Osteoblast (primary cell): Measurements from ENCODE around the gene MPP1. TPM values are rescaled to one million over a fixed set of nuclear protein-coding genes. Genes with fewer than 3 reads are reported as not detected.

Experiments used
- DNase-seq: peaks from one replicate; pipeline ENCODE4 v3.0.0; 2011; ENCODE audit warnings: low spot score, mixed read lengths; ENCODE audit not compliant: insufficient read length; ENCODE audit errors: missing footprints
- H2AFZ ChIP-seq: 2 replicates; pipeline ENCODE4 v1.6.0; 2011; ENCODE audit warnings: mild to moderate bottlenecking, low read length
- H3K27ac ChIP-seq: 2 replicates; pipeline ENCODE4 v1.5.1; 2011; ENCODE audit warnings: mild to moderate bottlenecking, low read depth, low read length, moderate library complexity
- H3K27me3 ChIP-seq: 2 replicates; pipeline ENCODE4 v1.6.0; 2012; ENCODE audit warnings: mild to moderate bottlenecking, control low read depth, inconsistent platforms, low read length, moderate library complexity; ENCODE audit not compliant: insufficient read depth
- H3K36me3 ChIP-seq: 2 replicates; pipeline ENCODE4 v1.5.1; 2011; ENCODE audit warnings: mild to moderate bottlenecking, low read length, control low read depth, moderate library complexity; ENCODE audit not compliant: insufficient read depth
- H3K4me1 ChIP-seq: 2 replicates; pipeline ENCODE4 v1.5.1; 2011; ENCODE audit warnings: mild to moderate bottlenecking, low read length, control low read depth, moderate library complexity; ENCODE audit not compliant: insufficient read depth
- H3K4me2 ChIP-seq: 2 replicates; pipeline ENCODE4 v1.6.0; 2011; ENCODE audit warnings: mild to moderate bottlenecking, low read length; ENCODE audit not compliant: insufficient read depth
- H3K4me3 ChIP-seq: fragments of 200-600 bp; sonication (generic); 3 replicates; pipeline ENCODE4 v1.5.1; 2012; ENCODE audit warnings: mild to moderate bottlenecking, low read length, inconsistent platforms; ENCODE audit not compliant: insufficient read depth
- H3K79me2 ChIP-seq: 2 replicates; pipeline ENCODE4 v1.6.0; 2012; ENCODE audit warnings: mild to moderate bottlenecking, low read length, control low read depth, inconsistent platforms; ENCODE audit not compliant: insufficient read depth
- H3K9me3 ChIP-seq: 2 replicates; pipeline ENCODE4 v1.5.1; 2011; ENCODE audit warnings: low read depth, low read length, control low read depth
- H4K20me1 ChIP-seq: 2 replicates; pipeline ENCODE4 v1.6.0; 2012; ENCODE audit warnings: mild to moderate bottlenecking, low read length, control low read depth; ENCODE audit not compliant: insufficient read depth
- CTCF ChIP-seq: IDR thresholded peaks from 2 replicates; pipeline ENCODE4 v1.5.1; 2011; ENCODE audit warnings: mild to moderate bottlenecking, low read depth, low read length, moderate library complexity; ENCODE audit errors: extremely low read depth
- total RNA-seq: library from RNA; depleted of rRNA; stranded (reverse); fragments of >200 nt; gene quantifications from 2 replicates; pipeline ENCODE4 v1.2.3, GENCODE V29; 2012

MPP1 gene
- total RNA-seq, 1 donor: 14.8 TPM

GRCh38 chrX:154795016-154795415 lies 10.3 kb downstream of the MPP1 start:
- TF ChIP-seq CTCF: no peak
- H3K9me3 ChIP-seq: no peaks in the 10 kb centered on the region
- no peaks in the 10 kb centered on the region for H3K27me3 ChIP-seq
- H3K27ac ChIP-seq: no peak overlapping the region
- peaks cover 12% of the 10 kb centered on the region for H3K4me1 ChIP-seq
- no peak overlapping the region for H3K4me3 ChIP-seq
- DNase-seq: no peak
- peaks cover 5% of the 10 kb centered on the region for H3K79me2 ChIP-seq
- H2AFZ ChIP-seq: no peak overlapping the region
- H4K20me1 ChIP-seq: no peaks in the 10 kb centered on the region
- H3K36me3 ChIP-seq: no peaks in the 10 kb centered on the region
- H3K4me2 ChIP-seq: no peak overlapping the region

- no peak for DNase-seq
- Histone ChIP-seq H3K36me3 (no peaks in the 10 kb centered on the region), H3K4me2 (no peak overlapping the region), H3K79me2 (peaks cover 5% of the 10 kb centered on the region), H4K20me1 (no peaks in the 10 kb centered on the region), H3K9me3 (no peaks in the 10 kb centered on the region), H3K4me3 (no peak overlapping the region), H3K27ac (no peak overlapping the region), H3K4me1 (no peaks in the 10 kb centered on the region), H2AFZ (no peak overlapping the region), H3K27me3 (no peaks in the 10 kb centered on the region)
- TF ChIP-seq CTCF: no peak
Observed at GRCh38 chrX:154793084-154793795, 12.0 kb downstream of the MPP1 start.

- Histone ChIP-seq H3K79me2 (peaks cover 5% of the 10 kb centered on the region), H3K36me3 (no peaks in the 10 kb centered on the region), H3K4me1 (no peaks in the 10 kb centered on the region), H2AFZ (no peak overlapping the region), H3K4me3 (no peak overlapping the region), H3K4me2 (no peak overlapping the region), H3K27ac (no peak overlapping the region), H4K20me1 (no peaks in the 10 kb centered on the region), H3K9me3 (no peaks in the 10 kb centered on the region), H3K27me3 (no peaks in the 10 kb centered on the region)
- no peak for DNase-seq
- TF ChIP-seq CTCF: no peak
Observed at GRCh38 chrX:154791939-154792338, 13.3 kb downstream of the MPP1 start.

GRCh38 chrX:154791467-154791866 lies 13.8 kb downstream of the MPP1 start:
- no peaks in the 10 kb centered on the region for H4K20me1 ChIP-seq
- peaks cover 2% of the 10 kb centered on the region for H3K79me2 ChIP-seq
- no peaks in the 10 kb centered on the region for H3K4me1 ChIP-seq
- no peak overlapping the region for H3K4me3 ChIP-seq
- H2AFZ ChIP-seq: no peak overlapping the region
- no peaks in the 10 kb centered on the region for H3K9me3 ChIP-seq
- no peak for TF ChIP-seq CTCF
- DNase-seq: no peak
- H3K36me3 ChIP-seq: no peaks in the 10 kb centered on the region
- no peak overlapping the region for H3K27ac ChIP-seq
- no peaks in the 10 kb centered on the region for H3K27me3 ChIP-seq
- no peak overlapping the region for H3K4me2 ChIP-seq
